Dermis microvascular lymphatic vessel endothelial cell (primary cell): Measurements from ENCODE around the gene KRTAP10-8. TPM values are rescaled to one million over a fixed set of nuclear protein-coding genes. Genes with fewer than 3 reads are reported as not detected.
"Not testable (repeated sequence)": the region's sequence is repeated elsewhere in the genome, so short reads cannot be mapped to it uniquely, and the experiment has no call there.

Experiments used
- DNase-seq, 2 donors: peaks; one replicate each; pipeline versions ENCODE4 v3.0.0 to v3.0.0-alpha.2; 2010; ENCODE audit warnings: low read depth in 2 of 2
- total RNA-seq: library from RNA; depleted of rRNA; stranded (reverse); fragments of >200 nt; gene quantifications from 2 replicates; pipeline ENCODE4 v1.2.1, GENCODE V29; 2014

The KRTAP10-8 gene
- total RNA-seq, 1 donor from 2014 or later: not detected

DNA sequence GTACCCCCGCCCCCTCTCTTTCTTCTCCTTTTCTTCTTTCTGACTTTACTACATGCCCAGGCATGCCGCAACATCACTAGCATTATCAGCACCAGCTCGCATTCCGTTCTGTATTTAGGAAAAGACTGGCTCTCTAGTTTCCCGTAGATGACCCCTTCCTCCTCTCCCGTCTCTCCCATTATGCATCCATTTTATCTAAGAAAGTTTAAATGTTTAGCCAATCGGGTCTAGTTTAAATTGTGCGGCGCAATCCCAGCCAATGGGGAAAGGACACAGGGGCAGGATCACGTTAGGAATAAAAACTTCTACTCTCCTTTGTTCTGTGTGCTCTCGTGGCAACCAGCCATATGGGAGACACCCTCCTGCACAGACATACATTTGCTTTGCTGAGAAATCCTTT lies 13.8 kb upstream of the KRTAP10-8 start:
- DNase-seq: no peak

- no peak for DNase-seq
Measured at GRCh38 chr21:44599264-44600029, 12.4 kb upstream of the KRTAP10-8 start.

GRCh38 chr21:44600118-44600978 lies 11.5 kb upstream of the KRTAP10-8 start, which contains the start of gene KRTAP10-7:
TSS of gene KRTAP10-7 (plus strand) at chr21:44600597. CDS start at chr21:44600622, 25 bp downstream.
- not testable (repeated sequence) for DNase-seq

GRCh38 chr21:44601091-44601490 lies 10.8 kb upstream of the KRTAP10-8 start:
- DNase-seq: not testable (repeated sequence)

- DNase-seq: no peak
Measured at GRCh38 chr21:44601596-44602462, 10.1 kb upstream of the KRTAP10-8 start.

- no peak for DNase-seq
Measured at GRCh38 chr21:44602463-44602850, 9.4 kb upstream of the KRTAP10-8 start.

DNA sequence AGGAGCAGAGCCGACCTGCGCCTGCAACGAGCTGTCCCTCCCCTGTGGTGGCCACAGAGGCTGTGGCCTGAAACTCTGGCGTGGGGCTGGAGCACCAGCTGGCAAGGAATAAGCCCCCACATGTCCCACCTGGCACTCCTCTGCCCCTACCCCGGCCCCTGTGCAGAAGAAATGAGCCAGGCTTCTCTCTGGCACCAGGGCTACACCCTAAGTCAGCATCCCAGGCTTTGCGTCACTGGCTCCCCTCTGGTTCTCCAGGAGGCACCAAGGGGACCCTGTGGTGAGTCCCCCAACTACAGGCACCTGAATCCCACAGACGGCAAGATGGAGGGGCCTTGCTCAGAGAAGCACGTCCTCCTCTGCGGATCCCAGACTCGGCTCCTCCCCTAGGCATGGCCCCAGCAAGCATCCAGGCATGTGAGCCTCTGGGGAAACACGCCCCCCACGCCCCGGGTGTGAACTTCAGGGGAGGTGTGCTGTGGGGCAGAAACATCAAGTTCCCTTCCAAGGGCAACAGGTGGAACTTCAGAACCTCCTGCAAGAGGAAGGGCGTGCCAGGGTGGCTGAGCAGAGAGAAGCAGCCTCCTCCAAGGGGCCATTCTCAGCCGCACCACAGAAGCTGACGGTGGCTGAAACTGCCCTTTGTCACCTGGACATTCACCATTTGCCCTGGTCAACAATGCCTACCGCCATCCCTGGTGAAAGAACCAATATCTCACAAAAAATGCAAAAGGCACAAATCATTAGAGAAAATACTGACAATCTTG lies 8.6 kb upstream of the KRTAP10-8 start:
- no peak for DNase-seq

DNA sequence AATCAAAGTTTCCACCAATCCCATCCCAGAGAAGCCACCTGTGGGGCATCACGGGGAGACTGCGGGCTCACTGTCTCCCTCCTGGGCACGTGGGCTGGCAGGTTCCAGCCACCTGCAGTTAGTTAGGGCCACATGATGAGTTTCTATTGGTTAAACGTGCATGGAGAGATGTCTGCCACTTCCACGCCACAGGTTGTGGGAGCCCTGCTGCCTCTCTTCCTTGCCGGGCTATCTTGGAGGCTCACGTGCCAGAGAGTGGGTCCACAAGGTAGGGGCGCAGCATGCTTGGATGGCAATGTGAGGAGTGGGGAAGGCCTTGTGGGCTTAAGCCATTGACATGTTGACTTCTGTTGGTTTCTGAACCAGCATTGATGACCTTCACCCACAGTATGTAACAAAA lies 8.0 kb upstream of the KRTAP10-8 start:
- no peak for DNase-seq

DNA sequence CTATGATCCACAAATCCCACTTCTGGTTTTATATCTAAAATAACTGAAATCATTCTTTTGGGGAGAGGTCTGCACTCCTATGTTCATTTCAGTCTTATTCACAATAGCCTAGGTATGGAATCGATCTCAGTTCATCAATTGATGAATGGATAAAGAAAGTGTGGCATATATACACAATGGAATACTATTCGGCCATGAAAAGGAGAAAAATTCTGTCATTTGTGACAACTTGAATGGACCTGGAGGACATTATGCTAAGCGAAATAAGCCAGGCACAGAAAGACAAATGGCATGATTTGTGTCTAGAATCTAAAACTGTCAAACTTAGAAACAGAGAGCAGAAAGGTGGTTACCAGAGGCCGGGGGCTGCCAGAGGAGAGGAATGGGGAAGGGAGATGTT lies 5.4 kb upstream of the KRTAP10-8 start:
- DNase-seq: no peak

DNA sequence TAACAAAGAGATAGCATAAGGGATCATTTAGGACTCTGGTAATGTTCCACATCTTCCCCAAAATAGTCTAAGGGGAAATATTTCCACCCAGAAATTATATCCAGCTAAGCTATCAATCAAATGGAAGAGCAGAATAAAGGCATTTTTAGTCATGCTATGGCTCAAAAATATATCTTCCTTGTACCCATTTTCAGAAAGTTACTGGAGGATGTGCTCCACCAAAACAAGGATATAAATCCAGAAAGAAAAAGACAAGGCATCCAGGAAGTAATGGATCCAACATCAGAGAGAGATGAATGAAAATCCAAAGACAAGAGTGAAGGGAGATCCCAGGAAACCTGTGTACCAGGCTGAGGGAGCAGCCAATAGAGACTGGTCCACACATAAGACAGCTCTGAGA lies 2.7 kb upstream of the KRTAP10-8 start:
- no peak for DNase-seq

DNA sequence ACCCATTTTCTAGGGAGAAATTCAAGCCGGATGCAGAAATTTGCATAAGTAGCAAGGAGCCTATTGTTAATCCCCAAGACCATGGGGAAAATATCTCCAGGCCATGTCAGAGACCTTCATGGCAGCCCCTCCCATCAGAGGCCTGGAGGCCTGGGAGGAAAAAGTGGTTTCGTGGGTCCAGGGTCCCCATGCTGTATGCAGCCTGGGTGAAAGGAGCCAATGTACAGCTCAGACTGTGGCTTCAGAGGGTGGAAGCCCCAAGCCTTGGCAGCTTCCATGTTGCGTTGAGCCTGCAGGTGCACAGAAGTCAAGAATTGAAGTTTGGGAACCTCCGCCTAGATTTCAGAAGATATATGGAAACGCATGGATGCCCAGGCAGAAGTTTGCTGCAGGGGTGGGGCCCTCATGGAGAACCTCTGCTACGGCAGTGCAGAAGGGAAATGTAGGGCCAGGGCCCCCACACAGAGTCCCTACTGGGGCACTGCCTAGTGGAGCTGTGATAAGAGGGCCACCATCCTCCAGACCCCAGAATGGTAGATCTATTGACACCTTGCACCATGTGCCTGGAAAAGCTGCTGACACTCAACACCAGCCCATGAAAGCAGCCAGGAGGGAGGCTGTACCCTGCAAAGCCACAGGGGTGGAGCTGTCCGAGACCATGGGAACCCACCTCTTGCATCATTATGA lies 1.6 kb upstream of the KRTAP10-8 start:
- DNase-seq: not testable (repeated sequence)

DNA sequence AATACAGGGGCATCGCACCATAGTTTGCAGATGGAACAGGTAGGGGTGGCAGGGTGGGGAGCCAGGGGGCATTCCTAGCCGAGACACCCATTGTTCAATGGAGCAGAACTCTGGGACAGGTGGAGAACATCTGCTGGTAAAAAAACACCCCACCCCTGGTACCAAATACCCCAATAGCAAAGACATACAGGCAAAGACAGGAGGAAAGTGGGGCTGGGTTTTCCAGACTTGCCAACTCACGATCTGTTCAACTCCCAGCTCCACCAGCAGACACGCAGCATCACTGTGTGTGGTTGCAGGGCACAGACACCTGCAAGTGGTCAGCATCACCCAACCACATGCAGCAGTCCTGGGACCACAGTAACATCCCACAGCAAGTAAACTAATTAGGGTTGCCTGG lies 328 bp upstream of the KRTAP10-8 start:
- DNase-seq: no peak

DNA sequence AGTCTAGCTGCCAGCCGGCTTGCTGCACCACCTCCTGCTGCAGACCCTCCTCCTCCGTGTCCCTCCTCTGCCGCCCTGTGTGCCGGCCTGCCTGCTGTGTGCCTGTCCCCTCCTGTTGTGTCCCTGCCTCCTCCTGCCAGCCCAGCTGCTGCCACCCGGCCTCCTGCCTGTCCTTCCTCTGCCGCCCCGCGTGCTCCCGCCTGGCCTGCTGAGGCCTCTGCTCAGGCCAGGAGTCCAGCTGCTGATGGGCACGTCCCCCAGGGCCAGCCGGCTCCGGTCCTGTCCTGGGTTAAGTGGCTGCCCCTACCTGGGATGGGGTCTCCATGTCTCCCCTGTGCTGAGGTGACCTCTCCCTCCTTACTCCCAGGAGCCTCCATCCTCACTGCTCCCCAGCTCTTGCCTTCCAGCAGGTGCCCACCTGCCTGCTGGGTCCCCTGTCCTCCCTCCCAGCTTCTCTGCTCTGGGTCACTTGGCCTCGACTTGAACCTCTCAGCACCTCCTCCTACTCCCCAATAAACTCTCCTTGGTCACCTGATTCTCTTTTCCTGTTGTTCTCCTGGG lies 870 bp downstream of the KRTAP10-8 start:
- no peak for DNase-seq

GRCh38 chr21:44613386-44614155 lies 1.7 kb downstream of the KRTAP10-8 start:
- no peak for DNase-seq

DNA sequence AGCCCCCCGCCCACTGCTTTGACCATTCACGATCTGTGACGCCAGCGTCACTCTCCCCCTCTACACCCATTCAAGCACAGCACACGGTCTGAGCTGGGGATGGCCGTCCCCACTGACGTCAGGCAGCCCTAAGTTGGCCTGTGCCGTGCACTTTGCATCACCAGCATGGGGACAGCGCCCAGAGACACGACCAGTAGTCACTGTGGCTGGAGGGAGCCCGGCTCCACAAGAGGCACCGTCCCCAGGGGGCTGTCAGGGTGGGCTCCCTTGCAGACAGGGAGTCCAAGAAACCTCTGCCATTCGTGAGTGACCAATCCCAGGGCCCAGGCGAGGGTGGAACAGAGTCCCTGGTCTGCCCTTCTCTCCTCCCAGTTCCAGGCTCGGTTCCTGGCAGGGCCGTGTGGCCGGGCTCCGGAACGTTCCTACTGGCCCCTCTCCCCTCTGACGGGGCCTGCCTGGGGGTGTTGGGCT lies 2.3 kb downstream of the KRTAP10-8 start:
- no peak for DNase-seq

DNA sequence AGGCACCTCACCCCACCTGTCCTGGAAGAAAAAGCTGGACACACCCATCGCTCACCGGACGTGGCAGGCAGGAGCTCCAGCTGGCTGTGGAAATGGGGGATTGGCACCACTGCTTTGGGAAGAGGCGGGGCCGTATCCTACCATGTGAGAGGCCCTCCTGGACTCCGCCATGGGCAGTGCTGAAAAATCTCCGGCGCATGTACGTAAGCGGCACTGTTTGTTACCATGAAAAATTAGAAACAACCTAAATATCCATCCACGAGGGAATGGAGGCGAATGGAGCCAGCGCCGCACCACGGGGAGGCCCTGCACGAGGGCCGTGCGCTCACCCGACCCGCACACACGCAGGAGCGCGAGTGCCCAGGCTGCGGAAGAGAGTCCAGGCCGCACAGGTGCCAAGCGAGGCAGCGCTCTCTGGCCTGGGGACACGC lies 3.1 kb downstream of the KRTAP10-8 start:
- DNase-seq: no peak

DNA sequence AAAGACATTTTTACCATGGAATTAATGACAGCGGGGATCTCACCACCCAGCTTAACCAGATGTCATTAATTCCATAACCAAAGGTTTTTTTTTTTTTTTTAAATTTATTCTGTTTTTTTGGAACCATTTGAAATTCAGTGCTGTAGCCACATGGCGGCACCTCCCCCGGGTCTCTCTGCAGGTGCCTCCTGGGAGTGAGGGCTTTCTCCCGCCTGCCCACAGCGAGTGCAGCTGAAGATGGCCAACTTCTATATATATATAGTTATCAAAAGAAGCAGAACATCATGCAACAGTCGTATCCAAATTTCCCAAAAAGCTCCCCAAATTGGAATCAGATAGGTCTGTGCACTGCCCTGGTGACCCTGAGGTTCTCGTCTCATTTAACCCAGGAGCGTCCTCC lies 3.6 kb downstream of the KRTAP10-8 start:
- DNase-seq: no peak

DNA sequence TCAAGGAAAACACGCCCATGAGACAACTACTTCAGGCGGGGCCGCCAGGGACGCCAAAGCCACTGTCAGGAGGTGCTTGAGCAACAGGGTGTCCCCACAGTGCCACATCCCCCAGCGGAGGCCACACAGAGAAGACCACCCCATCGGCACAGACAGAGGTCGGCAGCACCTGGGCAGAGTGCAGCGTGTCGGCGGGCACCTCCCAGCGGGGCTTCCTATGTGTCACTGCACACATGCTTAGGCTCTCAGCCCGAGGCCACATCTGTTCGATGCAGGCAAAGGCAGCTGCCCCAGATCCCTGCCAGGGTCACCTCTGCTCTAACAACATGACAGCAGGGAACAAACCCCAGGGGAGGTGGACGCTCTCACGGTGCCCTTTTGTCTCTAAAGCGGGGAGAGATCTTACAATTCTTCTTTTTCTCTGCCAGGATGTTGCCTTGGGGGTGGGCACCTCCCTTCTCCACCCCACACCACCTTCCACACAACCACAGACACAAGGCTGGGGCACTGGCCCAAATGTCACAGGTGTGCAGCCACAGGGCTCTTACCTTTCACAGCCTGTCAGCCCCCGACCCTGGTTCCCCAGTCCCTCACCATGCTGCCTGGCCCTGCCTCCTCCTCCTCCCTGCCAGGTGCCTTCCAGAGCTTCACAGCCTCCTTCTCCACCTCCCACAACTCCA lies 4.2 kb downstream of the KRTAP10-8 start:
- DNase-seq: no peak

GRCh38 chr21:44616591-44616926 lies 4.7 kb downstream of the KRTAP10-8 start:
- DNase-seq: no peak
